Measurements from ENCODE around the gene PRAME.

DNA sequence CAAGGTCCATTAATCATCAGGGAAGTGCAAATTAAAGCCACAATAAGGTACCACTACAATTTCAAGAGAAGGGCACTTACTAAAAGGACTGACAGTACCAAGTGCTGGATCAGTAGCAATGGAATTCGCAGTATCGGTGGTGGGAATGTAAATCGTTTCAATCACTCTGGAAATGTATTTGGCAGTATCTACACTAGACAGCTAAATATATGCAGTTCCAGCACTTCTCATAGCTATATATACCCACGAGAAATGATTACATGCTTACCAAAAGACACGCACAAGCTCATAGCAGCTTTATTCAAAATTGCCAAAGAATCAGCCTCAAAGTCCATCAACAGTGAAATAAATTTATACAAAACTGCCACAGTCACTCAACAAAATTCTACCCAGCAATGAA, 46.1 kb downstream of the PRAME start:
- TF ChIP-seq GATA3 (IDR thresholded peaks at IDR 0.05; ENCODE audit: low read depth, low read length) (no peak), GATA2 (IDR thresholded peaks at IDR 0.05; ENCODE audit: low read depth, low read length) (no peak)
